ENCODE data around the gene ANO4. TPM values are rescaled to one million over a fixed set of nuclear protein-coding genes. Genes with fewer than 3 reads are reported as not detected.
"Not testable (repeated sequence)": the region's sequence is repeated elsewhere in the genome, so short reads cannot be mapped to it uniquely, and the experiment has no call there.

The ANO4 gene
- total RNA-seq, 3 donors from 2014 or later (not counting 1 experiment from before 2014, with no cell fraction given): not detected

DNA sequence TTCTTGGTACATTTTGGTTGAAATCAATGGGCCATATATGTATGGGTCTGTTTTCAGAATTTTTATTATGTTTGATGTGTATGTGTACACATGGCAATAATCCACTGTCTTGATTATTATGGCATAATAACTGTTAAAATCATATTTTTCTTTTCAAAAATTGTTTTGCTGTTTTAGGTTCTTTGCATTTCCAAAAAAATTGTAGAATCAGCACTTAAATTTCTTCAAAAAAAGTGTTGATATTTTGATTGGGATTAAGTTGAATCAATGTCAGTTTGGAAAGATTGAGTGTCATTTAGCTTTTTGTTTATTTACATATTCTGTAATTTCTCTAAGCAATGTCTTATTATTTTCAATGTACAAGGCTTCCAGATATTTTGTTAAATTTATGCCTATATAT is 261.4 kb downstream of the ANO4 start:
- ATAC-seq (no peak), DNase-seq (no peak)
- peaks cover 11 to 19% of the 10 kb centered on the region in 2 donors for H3K9me3 Mint-ChIP-seq
- H3K27ac ChIP-seq (ENCODE audit: low read length): no peak overlapping the region
- no peaks in the 10 kb centered on the region for H3K4me1 ChIP-seq (ENCODE audit: control insufficient read depth, insufficient read depth, low read length)
- no peaks in the 10 kb centered on the region for H3K9me3 ChIP-seq (ENCODE audit: control insufficient read depth, insufficient read depth, low read length)
- no peak overlapping the region for H3K4me3 ChIP-seq (ENCODE audit: low read length)
- intact Hi-C loops (cut with micrococcal nuclease): no loop called here
- H3K36me3 ChIP-seq (ENCODE audit: control insufficient read depth, insufficient read depth, low read length): no peaks in the 10 kb centered on the region
- H3K27ac Mint-ChIP-seq: no peak overlapping the region
- H3K27me3 Mint-ChIP-seq (ENCODE audit: low read depth in 2 of 2): no peaks in the 10 kb centered on the region
- H3K36me3 Mint-ChIP-seq: no peaks in the 10 kb centered on the region
- H3K4me1 Mint-ChIP-seq: no peaks in the 10 kb centered on the region
- TF ChIP-seq, protein P1, sequence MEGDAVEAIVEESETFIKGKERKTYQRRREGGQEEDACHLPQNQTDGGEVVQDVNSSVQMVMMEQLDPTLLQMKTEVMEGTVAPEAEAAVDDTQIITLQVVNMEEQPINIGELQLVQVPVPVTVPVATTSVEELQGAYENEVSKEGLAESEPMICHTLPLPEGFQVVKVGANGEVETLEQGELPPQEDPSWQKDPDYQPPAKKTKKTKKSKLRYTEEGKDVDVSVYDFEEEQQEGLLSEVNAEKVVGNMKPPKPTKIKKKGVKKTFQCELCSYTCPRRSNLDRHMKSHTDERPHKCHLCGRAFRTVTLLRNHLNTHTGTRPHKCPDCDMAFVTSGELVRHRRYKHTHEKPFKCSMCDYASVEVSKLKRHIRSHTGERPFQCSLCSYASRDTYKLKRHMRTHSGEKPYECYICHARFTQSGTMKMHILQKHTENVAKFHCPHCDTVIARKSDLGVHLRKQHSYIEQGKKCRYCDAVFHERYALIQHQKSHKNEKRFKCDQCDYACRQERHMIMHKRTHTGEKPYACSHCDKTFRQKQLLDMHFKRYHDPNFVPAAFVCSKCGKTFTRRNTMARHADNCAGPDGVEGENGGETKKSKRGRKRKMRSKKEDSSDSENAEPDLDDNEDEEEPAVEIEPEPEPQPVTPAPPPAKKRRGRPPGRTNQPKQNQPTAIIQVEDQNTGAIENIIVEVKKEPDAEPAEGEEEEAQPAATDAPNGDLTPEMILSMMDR (IDR thresholded peaks at IDR 0.05): no peak
- no peak overlapping the region for H3K4me3 Mint-ChIP-seq
- no peaks in the 10 kb centered on the region for H3K27me3 ChIP-seq (ENCODE audit: control insufficient read depth, insufficient read depth, low read length)

DNA sequence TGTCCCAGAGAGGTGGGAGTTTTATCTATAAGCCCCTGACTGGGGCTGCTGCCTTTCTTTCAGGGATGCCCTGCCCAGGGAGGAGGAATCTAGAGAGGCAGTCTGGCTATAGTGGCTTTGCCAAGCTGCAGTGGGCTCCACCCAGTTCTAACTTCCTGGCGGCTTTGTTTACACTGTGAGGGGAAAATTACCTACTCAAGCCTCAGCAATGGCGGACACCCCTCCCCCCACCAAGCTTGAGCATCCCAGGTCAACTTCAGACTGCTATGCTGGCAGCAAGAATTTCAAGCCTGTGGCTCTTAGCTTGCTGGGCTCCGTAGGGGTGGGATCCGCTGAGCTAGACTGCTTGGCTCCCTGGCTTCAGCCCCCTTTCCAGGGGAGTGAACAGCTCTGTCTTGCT is 267.9 kb downstream of the ANO4 start:
- H3K4me3 ChIP-seq (ENCODE audit: low read length); intact Hi-C loops (cut with micrococcal nuclease); H3K27me3 Mint-ChIP-seq (ENCODE audit: low read depth in 2 of 2); H3K27ac ChIP-seq (ENCODE audit: low read length); H3K27me3 ChIP-seq (ENCODE audit: control insufficient read depth, insufficient read depth, low read length); H3K27ac Mint-ChIP-seq; H3K36me3 Mint-ChIP-seq; H3K4me1 ChIP-seq (ENCODE audit: control insufficient read depth, insufficient read depth, low read length); ATAC-seq; H3K36me3 ChIP-seq (ENCODE audit: control insufficient read depth, insufficient read depth, low read length); H3K4me3 Mint-ChIP-seq; H3K4me1 Mint-ChIP-seq; H3K9me3 ChIP-seq (ENCODE audit: control insufficient read depth, insufficient read depth, low read length); DNase-seq: not testable (repeated sequence)
- WGBS (ENCODE audit: insufficient coverage): 93% methylated on average over 4 of the region's 4 CpGs
- H3K9me3 Mint-ChIP-seq: peaks cover 12 to 27% of the 10 kb centered on the region in 2 donors

DNA sequence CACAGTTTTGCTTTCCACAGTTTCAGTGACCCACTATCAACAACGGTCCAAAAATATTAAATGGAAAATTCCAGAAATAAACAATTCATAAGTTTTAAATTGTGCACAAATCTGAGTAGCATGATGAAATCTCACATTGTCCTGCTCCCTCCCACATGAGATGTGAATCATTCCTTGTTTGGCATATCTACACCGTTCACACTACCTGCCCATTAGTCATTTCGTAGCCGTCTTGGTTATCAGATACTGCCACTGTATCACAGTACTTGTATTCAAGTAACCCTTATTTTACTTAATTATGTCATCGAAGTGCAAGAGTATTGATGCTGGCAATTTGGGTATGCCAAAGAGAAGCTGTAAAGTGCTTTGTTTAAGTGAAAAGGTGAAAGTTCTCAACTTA is 270.1 kb downstream of the ANO4 start:
- Histone ChIP-seq H3K36me3 (ENCODE audit: control insufficient read depth, insufficient read depth, low read length) (no peaks in the 10 kb centered on the region), H3K9me3 (ENCODE audit: control insufficient read depth, insufficient read depth, low read length) (peaks cover 4% of the 10 kb centered on the region), H3K4me3 (ENCODE audit: low read length) (no peak overlapping the region), H3K27ac (ENCODE audit: low read length) (no peak overlapping the region), H3K27me3 (ENCODE audit: control insufficient read depth, insufficient read depth, low read length) (no peaks in the 10 kb centered on the region), H3K4me1 (ENCODE audit: control insufficient read depth, insufficient read depth, low read length) (no peaks in the 10 kb centered on the region)
- ATAC-seq (no peak), DNase-seq (no peak)
- Mint-ChIP-seq H3K4me1 (no peaks in the 10 kb centered on the region), H3K36me3 (peaks cover 7% of the 10 kb centered on the region), H3K4me3 (no peak overlapping the region), H3K9me3 (peaks cover 11 to 19% of the 10 kb centered on the region in 2 donors), H3K27ac (no peak overlapping the region), H3K27me3 (ENCODE audit: low read depth in 2 of 2) (no peaks in the 10 kb centered on the region)
- TF ChIP-seq, protein P1 (IDR thresholded peaks at IDR 0.05): no peak
- intact Hi-C loops (cut with micrococcal nuclease): no loop called here
- 93% methylated on average over 4 of the region's 5 CpGs for WGBS (ENCODE audit: insufficient coverage)

DNA sequence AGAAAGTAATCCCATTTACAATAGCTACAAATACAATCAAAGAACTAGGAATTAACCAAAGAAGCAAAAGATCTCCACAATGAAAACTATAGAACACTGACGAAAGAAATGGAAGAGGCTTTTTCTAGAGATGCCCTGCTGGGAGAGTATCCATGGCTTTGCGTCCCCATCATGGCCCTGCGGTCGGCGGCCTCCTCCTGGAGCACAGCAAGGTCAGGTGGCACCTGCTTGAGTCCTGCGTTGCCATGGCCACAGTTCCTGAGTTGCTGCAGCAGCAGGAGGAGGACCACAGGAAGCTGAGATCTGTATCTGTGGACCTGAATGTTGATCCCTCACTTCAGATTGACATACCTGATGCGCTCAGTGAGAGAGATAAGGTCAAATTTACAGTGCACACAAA is 271.9 kb downstream of the ANO4 start:
- Mint-ChIP-seq H3K27ac (no peak overlapping the region), H3K27me3 (ENCODE audit: low read depth in 2 of 2) (no peaks in the 10 kb centered on the region), H3K4me1 (no peaks in the 10 kb centered on the region), H3K9me3 (peaks cover 10 to 19% of the 10 kb centered on the region in 2 donors), H3K36me3 (peaks cover 7% of the 10 kb centered on the region), H3K4me3 (no peak overlapping the region)
- Histone ChIP-seq H3K4me1 (ENCODE audit: control insufficient read depth, insufficient read depth, low read length) (no peaks in the 10 kb centered on the region), H3K9me3 (ENCODE audit: control insufficient read depth, insufficient read depth, low read length) (peaks cover 4% of the 10 kb centered on the region), H3K27me3 (ENCODE audit: control insufficient read depth, insufficient read depth, low read length) (no peaks in the 10 kb centered on the region), H3K36me3 (ENCODE audit: control insufficient read depth, insufficient read depth, low read length) (no peaks in the 10 kb centered on the region), H3K27ac (ENCODE audit: low read length) (no peak overlapping the region), H3K4me3 (ENCODE audit: low read length) (no peak overlapping the region)
- TF ChIP-seq, protein P1 (IDR thresholded peaks at IDR 0.05): no peak
- intact Hi-C loops (cut with micrococcal nuclease): no loop called here
- WGBS (ENCODE audit: insufficient coverage): 87% methylated on average over 7 of the region's 7 CpGs
- ATAC-seq: no peak
- DNase-seq: no peak

All from natural killer cell (primary cell).